MM.1S (cell line): ENCODE results near the gene DNAH8.

Source experiments
- CTCF ChIP-seq: fragments of 300-600 bp; sonication (generic); IDR thresholded peaks from 2 replicates; pipeline ENCODE4 v1.5.1; 2016; ENCODE audit warnings: antibody characterized with exemption, low read length, mixed read lengths
- EZH2 ChIP-seq: fragments of 300-600 bp; sonication (generic); optimal IDR thresholded peaks from 2 replicates; pipeline ENCODE3; 2017; ENCODE audit warnings: low read depth, mild to moderate bottlenecking, antibody characterized with exemption, low read length, mixed read lengths

- TF ChIP-seq CTCF (no peak), EZH2 (no peak)
Observed at GRCh38 chr6:38988736-38989449, 273.8 kb downstream of the DNAH8 start.
